C4-2B (cell line): ENCODE measurements around the gene STPG2.

Experiments used
- H3K27ac ChIP-seq: fragments of 450-650 bp; 2 replicates; pipeline ENCODE4 v1.5.1; 2017
- ZFX ChIP-seq: fragments of 450-650 bp; IDR thresholded peaks from 2 replicates; pipeline ENCODE4 v1.6.1; 2017
- TF ChIP-seq, protein P1 (sequence below): fragments of 450-650 bp; conservative IDR thresholded peaks from 2 replicates; pipeline ENCODE4 v1.5.1; 2017; ENCODE audit warnings: mild to moderate bottlenecking

Gene STPG2

DNA sequence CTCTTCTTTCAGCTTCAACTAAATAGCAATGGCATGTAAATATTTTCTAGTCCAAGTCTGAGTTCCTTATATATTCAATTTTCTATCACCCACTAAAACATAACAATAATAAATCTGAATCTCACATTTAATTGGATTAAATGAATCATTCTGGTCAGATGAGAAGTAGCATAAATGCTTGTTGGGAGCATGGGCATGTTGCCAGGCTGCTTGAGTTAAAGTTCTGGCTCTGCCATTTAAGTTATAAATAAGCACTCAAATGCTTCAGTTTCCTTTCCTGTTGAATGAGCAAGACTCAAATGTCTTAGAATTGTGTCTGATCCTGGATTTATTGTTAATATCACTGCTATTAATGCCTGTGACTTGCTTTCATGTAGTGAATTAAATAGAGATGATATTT, 496.3 kb downstream of the STPG2 start:
- TF ChIP-seq, protein P1, sequence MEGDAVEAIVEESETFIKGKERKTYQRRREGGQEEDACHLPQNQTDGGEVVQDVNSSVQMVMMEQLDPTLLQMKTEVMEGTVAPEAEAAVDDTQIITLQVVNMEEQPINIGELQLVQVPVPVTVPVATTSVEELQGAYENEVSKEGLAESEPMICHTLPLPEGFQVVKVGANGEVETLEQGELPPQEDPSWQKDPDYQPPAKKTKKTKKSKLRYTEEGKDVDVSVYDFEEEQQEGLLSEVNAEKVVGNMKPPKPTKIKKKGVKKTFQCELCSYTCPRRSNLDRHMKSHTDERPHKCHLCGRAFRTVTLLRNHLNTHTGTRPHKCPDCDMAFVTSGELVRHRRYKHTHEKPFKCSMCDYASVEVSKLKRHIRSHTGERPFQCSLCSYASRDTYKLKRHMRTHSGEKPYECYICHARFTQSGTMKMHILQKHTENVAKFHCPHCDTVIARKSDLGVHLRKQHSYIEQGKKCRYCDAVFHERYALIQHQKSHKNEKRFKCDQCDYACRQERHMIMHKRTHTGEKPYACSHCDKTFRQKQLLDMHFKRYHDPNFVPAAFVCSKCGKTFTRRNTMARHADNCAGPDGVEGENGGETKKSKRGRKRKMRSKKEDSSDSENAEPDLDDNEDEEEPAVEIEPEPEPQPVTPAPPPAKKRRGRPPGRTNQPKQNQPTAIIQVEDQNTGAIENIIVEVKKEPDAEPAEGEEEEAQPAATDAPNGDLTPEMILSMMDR: no peak
- no peak for TF ChIP-seq ZFX

DNA sequence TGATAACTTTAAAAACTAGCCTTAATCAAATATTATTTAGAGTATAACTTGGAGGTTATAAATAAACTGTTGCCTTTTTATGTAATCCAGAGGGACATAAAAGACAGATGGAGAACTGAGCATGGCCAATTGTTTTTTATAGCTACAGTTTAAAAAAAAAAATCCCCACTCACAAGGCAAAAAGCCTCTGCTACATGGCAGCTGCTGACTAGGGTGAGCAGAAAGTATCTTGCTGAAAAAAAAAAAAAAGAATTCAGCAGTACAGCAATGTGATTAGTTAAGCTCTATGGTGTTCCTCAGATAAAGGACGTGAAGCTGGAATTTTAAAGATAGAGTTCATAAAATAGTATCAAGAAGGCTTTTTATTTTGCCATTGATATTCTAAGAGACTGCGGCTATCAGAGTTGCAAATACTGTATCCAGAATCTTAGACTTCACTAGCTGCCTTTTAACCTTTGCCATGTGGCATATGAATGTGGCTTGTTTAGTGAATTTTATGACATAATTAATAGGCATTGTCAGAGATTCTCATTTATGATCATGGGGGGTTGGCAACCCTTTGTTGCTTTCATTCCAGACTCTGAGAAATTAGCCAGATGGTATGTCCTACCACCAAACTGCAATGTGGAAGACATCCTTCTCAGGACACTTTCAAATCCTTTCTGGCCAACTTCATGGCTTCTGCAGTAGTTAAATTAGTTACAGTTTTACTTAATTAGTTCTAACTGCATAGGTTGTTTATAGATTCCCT, 498.0 kb downstream of the STPG2 start:
- TF ChIP-seq, protein P1: no peak
- TF ChIP-seq ZFX: no peak
- no peak overlapping the region for H3K27ac ChIP-seq

More for the DNA sequence above, 496.3 kb downstream of the STPG2 start:
- H3K27ac ChIP-seq: no peak overlapping the region

DNA sequence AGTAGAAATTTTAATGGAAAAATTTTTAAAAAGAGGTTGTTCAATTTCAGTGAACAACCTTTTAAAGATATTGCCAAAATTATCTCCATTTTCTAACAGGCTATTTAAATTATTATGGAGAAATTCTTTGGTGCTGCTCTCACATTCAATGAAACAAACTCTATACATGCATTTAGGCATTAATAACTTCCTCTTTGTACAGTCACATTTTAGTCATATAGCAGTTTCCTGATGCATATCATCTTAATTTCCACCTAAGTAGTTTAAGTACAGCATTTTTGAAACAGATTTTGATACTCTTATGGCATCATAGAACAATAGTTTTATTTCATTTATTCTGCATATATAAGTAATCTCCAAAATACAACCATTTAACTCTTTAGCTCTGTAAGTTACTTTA, 500.1 kb downstream of the STPG2 start:
- no peak overlapping the region for H3K27ac ChIP-seq
- TF ChIP-seq, protein P1: no peak
- TF ChIP-seq ZFX: no peak

DNA sequence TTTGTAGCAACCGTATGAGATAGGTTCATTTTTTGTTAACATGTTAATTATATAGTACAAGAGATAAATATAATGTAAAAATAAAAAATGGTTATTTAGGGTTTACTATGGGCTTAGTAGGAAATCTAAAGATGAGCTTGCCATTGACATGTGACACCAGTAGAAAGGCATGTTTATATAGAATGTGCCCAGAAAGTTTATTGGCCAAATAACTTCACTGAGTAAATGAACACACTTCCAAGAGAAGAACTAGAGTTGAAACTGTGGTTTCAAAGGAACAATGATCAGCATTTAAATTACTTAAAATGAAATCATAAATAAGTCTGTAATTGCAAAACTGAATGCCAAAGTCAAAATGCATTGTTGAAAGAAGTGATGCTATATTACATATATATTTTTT, 503.3 kb downstream of the STPG2 start:
- H3K27ac ChIP-seq: no peak overlapping the region
- TF ChIP-seq, protein P1: no peak
- no peak for TF ChIP-seq ZFX

DNA sequence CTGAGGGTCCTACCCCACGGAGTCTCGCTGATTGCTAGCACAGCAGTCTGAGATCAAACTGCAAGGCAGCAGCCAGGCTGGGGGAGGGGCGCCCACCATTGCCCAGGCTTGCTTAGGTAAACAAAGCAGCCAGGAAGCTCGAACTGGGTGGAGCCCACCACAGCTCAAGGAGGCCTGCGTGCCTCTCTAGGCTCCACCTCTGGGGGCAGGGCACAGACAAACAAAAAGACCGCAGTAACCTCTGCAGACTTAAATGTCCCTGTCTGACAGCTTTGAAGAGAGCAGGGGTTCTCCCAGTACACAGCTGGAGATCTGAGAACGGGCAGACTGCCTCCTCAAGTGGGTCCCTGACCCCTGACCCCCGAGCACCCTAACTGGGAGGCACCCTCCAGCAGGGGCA, 509.4 kb downstream of the STPG2 start:
- peak overlapping the region; percentile 26; the same call in 1 of the 2 replicates for H3K27ac ChIP-seq

DNA sequence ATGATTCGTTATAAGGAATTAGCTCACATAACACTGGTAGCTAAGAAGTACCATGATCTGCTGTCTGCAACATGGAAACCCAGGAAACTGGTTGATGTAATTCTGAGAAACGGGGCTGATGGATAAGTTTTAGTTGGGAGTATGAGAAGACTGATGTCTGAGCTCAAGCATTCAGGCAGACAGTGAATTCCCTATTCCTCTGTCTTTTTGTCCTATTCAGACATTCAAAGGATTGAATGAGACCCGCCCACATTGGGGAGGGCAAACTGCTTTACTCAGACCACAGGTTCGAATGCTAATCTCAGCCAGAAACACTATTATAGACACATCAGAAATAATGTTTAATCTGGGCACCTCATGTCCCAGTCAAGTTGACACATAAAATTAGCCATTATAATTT, 515.5 kb downstream of the STPG2 start:
- TF ChIP-seq ZFX: no peak
- TF ChIP-seq, protein P1: no peak
- H3K27ac ChIP-seq: no peak overlapping the region; the same call in 1 of the 2 replicates

DNA sequence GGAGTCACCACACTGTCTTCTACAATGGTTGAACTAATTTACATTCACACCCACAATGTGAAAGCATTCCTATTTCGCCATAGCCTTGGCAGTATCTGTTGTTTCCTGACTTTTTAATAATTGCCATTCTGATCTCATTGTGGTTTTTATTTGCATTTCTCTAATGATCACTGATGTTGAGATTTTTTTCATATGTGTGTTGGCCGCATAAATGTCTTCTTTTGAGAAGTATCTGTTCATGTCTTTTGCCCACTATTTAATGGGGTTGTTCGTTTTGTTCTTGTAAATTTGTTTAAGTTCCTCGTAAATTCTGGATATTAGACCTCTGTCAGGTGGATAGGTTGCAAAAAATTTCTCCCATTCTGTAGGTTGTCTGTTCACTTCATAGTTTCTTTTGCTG, 519.1 kb downstream of the STPG2 start:
- no peak overlapping the region for H3K27ac ChIP-seq
- TF ChIP-seq ZFX: no peak
- TF ChIP-seq, protein P1: no peak

DNA sequence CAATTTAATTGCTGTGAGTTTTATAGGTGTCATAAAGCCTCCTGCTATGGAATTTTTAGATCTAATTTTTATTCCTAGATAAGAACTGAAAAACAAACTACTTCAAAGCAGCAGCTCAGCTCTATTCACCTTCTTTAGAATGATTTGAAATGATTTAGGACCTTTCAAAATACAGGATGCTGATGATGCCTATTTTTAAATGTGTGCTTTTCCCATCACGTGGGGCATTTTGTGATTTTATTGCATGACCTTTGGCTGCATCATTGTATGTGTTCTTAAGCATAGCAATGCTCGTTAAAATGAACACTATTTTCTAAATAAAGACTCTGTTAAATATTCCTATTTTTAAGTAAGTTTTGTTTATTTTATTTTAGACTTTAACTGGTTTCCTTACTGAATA, 537.3 kb downstream of the STPG2 start:
- TF ChIP-seq, protein P1: no peak
- TF ChIP-seq ZFX: no peak
- H3K27ac ChIP-seq: no peak overlapping the region
